DOHH2 (cell line): ENCODE measurements around the gene ZBTB16.

Experiments used
- H3F3A ChIP-seq: fragments of 200-600 bp; sonication (generic), shearing (Covaris generic); 2 replicates; pipeline ENCODE4 v1.6.0; 2016; ENCODE audit warnings: antibody characterized with exemption, mild to moderate bottlenecking; ENCODE audit not compliant: control insufficient read depth, insufficient read depth
- H3K27ac ChIP-seq: fragments of 200-600 bp; sonication (generic); 2 replicates; pipeline ENCODE4 v1.5.1; 2014; ENCODE audit warnings: low read depth, mild to moderate bottlenecking, low read length, moderate library complexity
- H3K27me3 ChIP-seq: fragments of 200-600 bp; sonication (generic); 2 replicates; pipeline ENCODE4 v1.6.1; 2014; ENCODE audit warnings: mild to moderate bottlenecking, low read length, mixed read lengths; ENCODE audit not compliant: control insufficient read depth
- H3K36me3 ChIP-seq: fragments of 200-600 bp; sonication (generic); 2 replicates; pipeline ENCODE4 v1.6.1; 2014; ENCODE audit warnings: mild to moderate bottlenecking, low read length, moderate library complexity, mixed read lengths; ENCODE audit not compliant: control insufficient read depth
- H3K4me1 ChIP-seq: fragments of 200-600 bp; sonication (generic); 2 replicates; pipeline ENCODE4 v1.6.1; 2014; ENCODE audit warnings: mild to moderate bottlenecking, low read length, mixed read lengths; ENCODE audit not compliant: control insufficient read depth
- H3K4me2 ChIP-seq: fragments of 200-600 bp; sonication (generic); 2 replicates; pipeline ENCODE4 v1.6.0; 2014; ENCODE audit warnings: mild to moderate bottlenecking, low read length, moderate library complexity
- H3K4me3 ChIP-seq: fragments of 200-600 bp; sonication (generic); 2 replicates; pipeline ENCODE4 v1.5.1; 2014; ENCODE audit warnings: mild to moderate bottlenecking, low read length, mixed read lengths
- H3K79me2 ChIP-seq: fragments of 200-600 bp; sonication (generic); 2 replicates; pipeline ENCODE4 v1.6.1; 2014; ENCODE audit warnings: mild to moderate bottlenecking, low read length, mixed read lengths; ENCODE audit not compliant: control insufficient read depth
- H3K9me2 ChIP-seq: fragments of 200-600 bp; sonication (generic); replicated peaks from 2 replicates; pipeline ENCODE4 v1.6.1; 2014; ENCODE audit warnings: mild to moderate bottlenecking, low read length, mixed read lengths; ENCODE audit not compliant: control insufficient read depth
- H3K9me3 ChIP-seq: fragments of 200-600 bp; sonication (generic); 2 replicates; pipeline ENCODE4 v1.6.1; 2014; ENCODE audit warnings: antibody characterized with exemption, low read length, mixed read lengths; ENCODE audit not compliant: control insufficient read depth, insufficient read depth
- H4K20me1 ChIP-seq: fragments of 200-600 bp; sonication (generic); 2 replicates; pipeline ENCODE4 v1.6.0; 2014; ENCODE audit warnings: low read depth, mild to moderate bottlenecking, antibody characterized with exemption, low read length, moderate library complexity; ENCODE audit not compliant: control insufficient read depth, insufficient read depth
- EZH2phosphoT487 ChIP-seq: fragments of 200-600 bp; sonication (generic); IDR thresholded peaks from 2 replicates; pipeline ENCODE4 v1.6.1; 2017; ENCODE audit warnings: borderline replicate concordance, mild to moderate bottlenecking, antibody characterized with exemption, low read length, moderate library complexity, mixed read lengths
- TF ChIP-seq, protein P1 (sequence below): fragments of 200-600 bp; sonication (generic); IDR thresholded peaks from one replicate; pipeline ENCODE4 v1.5.1; 2014; ENCODE audit warnings: antibody characterized with exemption, mild to moderate bottlenecking, low read depth, low read length; ENCODE audit not compliant: poor library complexity, severe bottlenecking

ZBTB16 gene

DNA sequence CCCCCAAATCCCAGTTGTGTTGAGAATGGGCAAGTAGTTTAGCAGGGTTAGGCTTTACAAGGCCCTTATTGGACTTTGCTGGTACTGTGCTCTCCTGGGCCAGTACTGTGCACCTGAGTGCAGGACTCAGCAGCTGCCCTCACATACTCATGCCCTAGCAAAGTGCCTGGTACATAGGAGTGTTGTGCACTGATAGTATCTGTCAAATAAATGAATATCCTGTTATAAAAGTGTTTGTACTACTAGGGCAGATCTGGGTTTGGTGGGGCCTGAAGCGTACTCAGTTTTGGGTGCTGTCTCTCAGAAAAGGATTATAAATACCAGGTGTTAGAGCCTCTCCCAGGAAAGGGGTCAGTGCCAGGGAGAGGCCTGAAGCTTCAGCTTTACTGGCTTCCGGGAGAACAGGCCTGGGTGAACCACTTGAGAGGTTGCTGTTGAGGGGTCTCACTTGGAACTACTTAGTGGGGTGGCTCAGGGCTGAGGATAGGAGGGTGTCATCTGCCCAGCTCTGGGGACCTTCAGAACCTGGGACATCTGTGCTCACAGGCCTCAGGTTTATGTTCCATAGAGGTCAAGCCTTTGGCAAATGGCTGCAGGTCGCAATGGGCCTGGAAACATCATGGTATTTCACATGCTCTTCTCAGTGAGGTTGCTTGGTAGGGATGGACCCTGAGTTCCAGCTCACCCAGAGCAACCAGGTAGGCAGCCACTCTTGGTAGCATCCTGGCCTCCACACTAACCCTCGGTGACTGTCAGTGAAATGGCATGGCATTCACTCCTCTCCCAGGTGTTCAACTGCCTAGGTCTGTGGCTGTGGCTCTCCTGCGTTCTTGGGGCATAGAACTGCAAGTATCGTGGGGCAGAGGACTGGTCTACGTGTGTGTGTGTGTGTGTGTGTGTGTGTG lies 106.1 kb downstream of the ZBTB16 start:
- no peaks in the 10 kb centered on the region for H3K9me3 ChIP-seq
- H4K20me1 ChIP-seq = no peaks in the 10 kb centered on the region
- H3K9me2 ChIP-seq = no peaks in the 10 kb centered on the region
- peaks cover 78% of the 10 kb centered on the region for H3K4me1 ChIP-seq
- H3K36me3 ChIP-seq = no peaks in the 10 kb centered on the region
- TF ChIP-seq, protein P1, sequence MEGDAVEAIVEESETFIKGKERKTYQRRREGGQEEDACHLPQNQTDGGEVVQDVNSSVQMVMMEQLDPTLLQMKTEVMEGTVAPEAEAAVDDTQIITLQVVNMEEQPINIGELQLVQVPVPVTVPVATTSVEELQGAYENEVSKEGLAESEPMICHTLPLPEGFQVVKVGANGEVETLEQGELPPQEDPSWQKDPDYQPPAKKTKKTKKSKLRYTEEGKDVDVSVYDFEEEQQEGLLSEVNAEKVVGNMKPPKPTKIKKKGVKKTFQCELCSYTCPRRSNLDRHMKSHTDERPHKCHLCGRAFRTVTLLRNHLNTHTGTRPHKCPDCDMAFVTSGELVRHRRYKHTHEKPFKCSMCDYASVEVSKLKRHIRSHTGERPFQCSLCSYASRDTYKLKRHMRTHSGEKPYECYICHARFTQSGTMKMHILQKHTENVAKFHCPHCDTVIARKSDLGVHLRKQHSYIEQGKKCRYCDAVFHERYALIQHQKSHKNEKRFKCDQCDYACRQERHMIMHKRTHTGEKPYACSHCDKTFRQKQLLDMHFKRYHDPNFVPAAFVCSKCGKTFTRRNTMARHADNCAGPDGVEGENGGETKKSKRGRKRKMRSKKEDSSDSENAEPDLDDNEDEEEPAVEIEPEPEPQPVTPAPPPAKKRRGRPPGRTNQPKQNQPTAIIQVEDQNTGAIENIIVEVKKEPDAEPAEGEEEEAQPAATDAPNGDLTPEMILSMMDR = no peak
- TF ChIP-seq EZH2phosphoT487 = no peak
- no peak overlapping the region for H3K27ac ChIP-seq
- H3F3A ChIP-seq = peaks cover 4% of the 10 kb centered on the region
- peak overlapping the region; percentile 67 for H3K4me2 ChIP-seq
- no peaks in the 10 kb centered on the region for H3K27me3 ChIP-seq
- no peak overlapping the region for H3K4me3 ChIP-seq
- H3K79me2 ChIP-seq = no peaks in the 10 kb centered on the region

DNA sequence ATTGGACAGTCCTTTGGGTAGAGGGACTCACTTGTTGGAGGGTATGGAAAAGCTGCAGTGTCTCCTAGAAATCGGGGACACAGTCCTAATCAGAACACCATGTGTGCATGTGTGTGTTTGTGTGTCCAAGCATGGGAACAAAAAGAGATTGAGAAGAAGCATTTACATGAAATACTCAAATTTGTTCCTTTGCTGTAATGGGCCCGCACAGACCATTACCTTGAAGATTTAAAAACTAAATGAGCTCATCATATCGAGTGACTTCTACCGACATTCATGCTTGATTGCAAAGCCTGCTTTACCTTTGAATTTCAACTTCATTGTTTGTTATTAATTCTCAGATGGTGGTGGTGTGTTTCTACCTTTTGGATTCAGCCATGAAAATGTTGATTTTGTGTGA lies 106.9 kb downstream of the ZBTB16 start:
- no peak for TF ChIP-seq EZH2phosphoT487
- TF ChIP-seq, protein P1 = no peak
- Histone ChIP-seq H3K27me3 (no peaks in the 10 kb centered on the region), H4K20me1 (no peaks in the 10 kb centered on the region), H3K4me1 (peaks cover 74% of the 10 kb centered on the region), H3K9me3 (no peaks in the 10 kb centered on the region), H3F3A (peaks cover 3% of the 10 kb centered on the region), H3K27ac (peak overlapping the region; percentile 67), H3K4me2 (peak overlapping the region; percentile 67), H3K36me3 (no peaks in the 10 kb centered on the region), H3K4me3 (peak overlapping the region; percentile 51), H3K79me2 (no peaks in the 10 kb centered on the region), H3K9me2 (no peaks in the 10 kb centered on the region)

DNA sequence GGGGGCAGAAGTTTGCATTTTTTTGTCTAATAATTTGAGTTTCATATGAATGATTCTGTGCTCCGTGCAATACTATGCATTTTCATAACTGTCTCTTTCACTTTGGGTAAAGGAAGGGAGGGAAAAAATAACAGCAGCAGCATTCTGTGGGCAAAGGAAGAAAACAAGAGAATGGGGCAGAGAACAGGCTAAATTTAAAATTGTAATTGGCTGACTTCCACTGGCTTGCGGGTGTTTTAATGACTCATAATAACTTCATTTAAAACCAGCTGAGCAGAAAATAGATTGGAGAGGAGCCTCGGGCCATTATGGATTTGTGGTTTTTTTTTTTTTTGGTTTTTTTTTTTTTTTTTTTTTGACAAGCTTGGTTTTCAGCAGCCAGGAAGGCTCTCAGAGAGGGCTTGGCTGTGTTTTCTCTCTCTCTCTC lies 107.4 kb downstream of the ZBTB16 start:
- H3K9me2 ChIP-seq = no peaks in the 10 kb centered on the region
- H3F3A ChIP-seq = peaks cover 3% of the 10 kb centered on the region
- no peak for TF ChIP-seq EZH2phosphoT487
- TF ChIP-seq, protein P1 = no peak
- peak overlapping the region; percentile 67 for H3K4me2 ChIP-seq
- H3K79me2 ChIP-seq = no peaks in the 10 kb centered on the region
- H3K27ac ChIP-seq = peak overlapping the region; percentile 67
- no peaks in the 10 kb centered on the region for H4K20me1 ChIP-seq
- peak overlapping the region; percentile 51 for H3K4me3 ChIP-seq
- no peaks in the 10 kb centered on the region for H3K36me3 ChIP-seq
- peaks cover 74% of the 10 kb centered on the region for H3K4me1 ChIP-seq
- H3K27me3 ChIP-seq = no peaks in the 10 kb centered on the region
- H3K9me3 ChIP-seq = no peaks in the 10 kb centered on the region
